Stimulated activated CD8-positive, alpha-beta memory T cell treated with anti-CD3 and anti-CD28 coated beads, Interleukin-7, amount 100 ng/mL, for 4 hours (primary cell): ENCODE results near the gene WIPF3.

ENCODE experiments used
- DNase-seq, 2 donors: peaks; one replicate each; pipeline ENCODE4 v3.0.0-alpha.2; 2020; ENCODE audit warnings: low read depth in 2 of 2

Gene WIPF3

DNA sequence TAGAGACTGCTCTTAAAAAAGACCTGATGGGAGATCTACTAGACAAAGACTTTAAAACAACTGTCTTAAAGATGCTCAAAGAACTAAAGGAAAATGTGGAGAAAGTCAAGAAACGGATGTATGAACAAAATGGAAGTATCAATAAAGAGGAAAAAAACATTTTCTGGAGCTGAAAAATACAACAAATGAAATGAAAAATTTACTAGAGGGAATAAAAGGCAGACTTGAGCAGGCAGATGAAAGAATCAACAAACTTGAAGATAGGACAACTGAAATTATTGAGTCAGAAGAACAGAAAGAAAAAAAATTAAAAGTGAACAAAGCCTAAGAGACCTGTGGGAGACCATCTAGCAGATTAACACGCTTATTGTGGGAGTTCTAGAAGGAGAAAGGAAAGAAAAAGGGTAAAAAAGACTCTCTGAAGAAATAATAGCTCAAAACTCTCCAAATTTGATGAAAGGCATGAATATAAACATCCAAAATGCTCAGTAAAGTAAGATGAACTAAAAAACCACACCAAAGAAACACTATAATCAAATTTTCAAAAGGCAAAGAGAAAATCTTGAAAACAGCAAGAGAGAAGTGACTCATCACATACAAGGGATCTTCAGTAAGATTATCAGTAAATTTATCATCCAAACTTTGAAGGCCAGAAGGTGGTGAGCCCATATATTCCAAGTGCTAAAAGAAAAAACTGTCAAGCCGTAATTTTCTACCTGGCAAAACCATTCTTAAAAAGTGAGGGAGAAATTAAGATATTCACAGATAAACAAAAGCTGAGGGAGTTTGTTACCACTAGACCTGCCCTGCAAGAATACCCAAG, 100.1 kb downstream of the WIPF3 start:
- no peak for DNase-seq

DNA sequence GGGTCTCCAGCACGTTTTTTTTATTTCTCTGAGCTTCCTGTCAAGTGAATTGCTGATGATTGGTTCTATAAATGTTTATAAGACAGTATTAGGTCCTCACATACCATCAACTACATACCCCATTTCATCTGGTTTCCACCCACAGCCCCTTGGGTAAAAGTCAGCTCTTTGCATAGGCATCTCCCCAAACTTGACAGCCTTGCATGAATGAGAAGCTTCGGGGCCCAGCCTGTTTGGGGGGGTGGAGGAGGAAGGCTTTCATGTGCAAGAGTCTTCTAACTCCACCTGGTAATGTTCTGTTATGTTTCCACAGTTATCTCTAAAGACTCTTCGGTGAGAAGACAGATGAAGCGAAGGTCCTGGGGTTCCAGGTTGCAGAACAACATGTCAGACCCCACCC, 107.9 kb downstream of the WIPF3 start:
- DNase-seq, result no peak

DNA sequence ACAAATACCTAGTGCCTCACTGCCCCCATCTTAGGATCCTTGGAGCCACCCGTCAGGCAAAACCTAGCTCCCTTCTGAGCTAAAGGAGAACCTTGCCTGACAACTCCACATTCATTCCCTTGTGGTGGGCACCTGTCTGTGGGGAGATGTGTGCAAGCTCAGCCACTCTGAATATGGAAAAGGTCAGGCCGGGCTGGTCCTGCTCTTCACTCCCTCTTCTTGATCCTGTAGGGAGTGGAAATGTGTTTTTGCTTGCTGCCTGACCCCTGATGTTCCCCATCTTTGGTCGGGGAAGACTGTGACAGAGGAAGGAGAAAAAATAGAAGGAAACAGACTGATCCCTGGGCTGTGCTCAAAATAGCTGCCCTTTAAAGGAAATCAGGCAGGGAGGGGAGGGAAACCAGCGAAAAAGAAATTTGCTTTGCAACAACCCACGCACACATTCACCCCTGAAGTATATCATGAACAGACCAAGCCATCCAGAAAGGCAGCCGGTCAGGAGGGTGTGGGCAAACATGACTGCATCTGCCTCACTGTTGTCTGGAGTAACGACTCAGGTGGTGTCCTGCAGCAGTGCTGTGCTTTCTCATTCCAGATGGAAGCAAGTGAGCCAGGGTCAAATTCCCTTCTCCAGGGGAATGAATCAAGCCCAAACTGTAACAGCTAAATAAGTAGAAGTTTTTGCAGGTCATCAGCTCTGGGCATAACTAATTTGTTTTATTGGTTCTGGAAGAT, 109.3 kb downstream of the WIPF3 start:
- DNase-seq, result no peak

GRCh38 chr7:29917641-29918040, 111.3 kb downstream of the WIPF3 start:
- DNase-seq, result no peak

DNA sequence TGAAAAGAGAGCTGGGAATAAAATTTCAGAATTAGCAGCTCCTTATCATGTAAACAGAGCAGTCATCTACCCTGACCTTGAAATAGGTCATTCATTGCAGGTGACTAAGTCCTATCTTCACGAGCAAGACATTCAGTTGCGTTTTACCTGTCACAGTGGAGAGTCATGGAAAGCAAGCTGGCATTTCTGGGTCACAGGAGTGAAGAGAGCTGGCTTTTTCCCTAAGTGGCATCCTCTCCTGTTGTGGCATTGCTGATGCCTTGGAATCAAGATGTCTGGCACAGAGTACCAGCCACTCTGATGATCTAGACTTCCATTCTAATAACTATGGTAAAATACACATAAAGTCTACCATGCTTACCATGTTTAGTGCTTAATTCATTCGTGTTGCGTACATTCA, 112.5 kb downstream of the WIPF3 start:
- no peak for DNase-seq

DNA sequence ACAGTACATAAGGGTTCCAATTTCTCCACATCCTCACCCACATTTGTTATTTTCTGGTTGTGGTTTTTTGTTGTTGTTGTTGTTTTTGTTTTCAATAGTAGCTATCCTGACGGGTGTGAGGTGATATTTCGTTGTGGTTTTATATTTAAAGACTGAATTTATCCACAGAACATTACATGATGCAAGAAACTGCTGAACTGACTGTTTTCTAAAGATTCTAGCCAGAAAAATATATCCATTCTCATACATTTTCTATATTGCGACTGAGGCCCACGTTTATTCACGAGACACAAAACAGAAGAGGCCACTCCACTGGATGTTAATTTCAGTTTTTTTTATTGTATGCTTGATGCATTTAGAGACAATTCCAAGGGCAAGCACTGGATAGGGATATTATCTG, 113.5 kb downstream of the WIPF3 start:
- no peak for DNase-seq

DNA sequence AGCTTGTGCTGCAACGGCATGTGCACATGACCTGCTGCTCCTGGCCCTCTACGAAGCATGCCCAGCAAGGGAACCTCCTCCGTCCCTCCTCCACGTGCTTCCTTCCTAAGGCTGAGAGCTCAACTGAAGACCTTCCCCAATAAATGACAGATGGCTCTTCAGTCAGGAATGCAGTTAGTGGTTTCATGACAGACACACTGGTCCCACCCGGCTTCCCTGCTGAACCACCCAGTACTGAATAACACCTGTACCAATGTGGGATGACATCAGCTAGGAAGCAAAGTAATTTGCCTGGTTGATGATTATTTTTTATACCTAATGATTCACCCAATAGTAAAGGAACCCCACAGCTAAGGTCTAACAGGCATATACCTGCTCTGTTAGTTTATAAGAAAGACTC, 114.2 kb downstream of the WIPF3 start:
- no peak for DNase-seq

DNA sequence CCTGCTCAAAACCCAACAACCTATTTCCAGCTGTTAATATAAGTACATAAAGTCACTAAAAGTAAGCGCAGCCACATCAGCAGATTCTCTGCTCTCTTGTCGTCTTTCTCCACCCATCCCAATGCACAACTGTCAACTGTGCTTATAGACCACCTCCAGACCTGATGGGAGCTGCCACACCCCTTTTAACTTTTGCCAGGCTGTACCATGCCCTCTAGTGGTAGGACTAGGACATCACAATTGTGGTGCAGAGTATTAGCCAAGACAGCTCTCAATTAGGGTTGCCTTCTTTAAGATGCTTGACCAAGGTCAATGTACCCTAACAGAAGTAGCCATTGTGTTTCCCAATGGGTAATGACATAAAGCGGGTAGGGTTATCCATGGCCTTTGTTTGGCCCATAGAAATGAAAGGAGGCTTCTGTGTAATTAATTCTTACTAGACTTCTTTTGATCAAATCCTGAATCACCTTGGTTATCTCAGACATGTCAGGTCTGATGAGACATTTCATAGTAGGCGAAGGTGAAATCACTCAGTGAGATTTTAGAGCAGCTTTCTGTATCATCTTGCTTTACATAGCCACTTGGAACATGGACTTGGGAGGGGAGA, 115.2 kb downstream of the WIPF3 start:
- peak; percentile 2 to 33 for DNase-seq

DNA sequence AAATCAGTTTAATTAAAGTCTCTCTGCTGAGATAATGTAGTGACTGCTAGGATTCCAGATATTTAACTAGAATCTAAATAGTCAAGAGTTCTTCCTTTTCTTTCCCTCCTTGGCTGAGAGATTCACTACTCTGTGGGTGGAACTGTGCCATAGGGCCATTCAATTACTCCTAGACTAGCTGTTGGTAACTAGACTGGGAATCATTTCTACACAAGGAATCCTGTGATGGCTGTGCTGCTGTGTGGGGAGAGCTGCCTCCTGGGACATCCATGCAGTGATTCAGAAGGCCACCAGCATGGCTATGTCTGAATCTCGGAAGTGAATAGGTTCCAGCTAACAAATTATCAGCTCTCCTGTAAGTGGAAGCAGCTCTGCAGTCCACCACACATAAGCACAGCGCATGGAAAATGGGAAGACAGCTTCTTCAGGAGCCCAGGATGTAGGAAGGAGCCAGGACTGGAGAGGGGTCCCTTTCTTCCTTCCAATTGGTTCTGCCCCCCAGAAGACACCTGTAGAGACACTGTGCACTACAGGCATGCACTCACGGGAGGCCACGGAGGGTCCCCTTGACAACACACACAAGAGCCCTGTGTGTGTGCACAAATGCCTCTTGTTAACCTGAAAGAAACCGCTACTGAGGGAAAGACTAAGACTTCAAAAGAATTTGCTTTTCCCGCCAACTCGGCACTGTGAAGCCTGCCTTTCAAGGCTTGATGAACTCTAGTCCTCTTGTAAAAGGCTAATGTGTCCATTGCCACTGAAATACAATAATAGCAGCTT, 116.8 kb downstream of the WIPF3 start:
- DNase-seq, result no peak

GRCh38 chr7:29924006-29924405, 117.7 kb downstream of the WIPF3 start:
- no peak for DNase-seq

DNA sequence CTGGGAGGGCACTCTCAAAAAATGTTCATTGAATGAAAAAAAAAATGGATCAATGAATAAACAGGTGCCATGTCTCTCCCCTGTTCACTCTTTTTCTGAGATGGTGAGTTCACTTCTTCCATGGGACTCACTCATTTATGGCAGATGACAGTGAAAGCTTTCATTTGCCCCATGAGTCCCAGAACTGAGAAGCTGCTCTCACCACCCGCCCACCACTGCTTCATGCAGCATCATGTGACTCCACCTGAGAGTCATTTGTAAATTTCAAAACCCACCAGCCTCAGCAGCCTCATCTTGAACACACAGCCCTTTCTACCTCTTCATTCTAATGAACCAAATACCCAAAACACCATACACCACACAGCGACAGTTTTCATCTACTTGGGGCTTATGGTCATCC, 118.4 kb downstream of the WIPF3 start:
- no peak for DNase-seq

DNA sequence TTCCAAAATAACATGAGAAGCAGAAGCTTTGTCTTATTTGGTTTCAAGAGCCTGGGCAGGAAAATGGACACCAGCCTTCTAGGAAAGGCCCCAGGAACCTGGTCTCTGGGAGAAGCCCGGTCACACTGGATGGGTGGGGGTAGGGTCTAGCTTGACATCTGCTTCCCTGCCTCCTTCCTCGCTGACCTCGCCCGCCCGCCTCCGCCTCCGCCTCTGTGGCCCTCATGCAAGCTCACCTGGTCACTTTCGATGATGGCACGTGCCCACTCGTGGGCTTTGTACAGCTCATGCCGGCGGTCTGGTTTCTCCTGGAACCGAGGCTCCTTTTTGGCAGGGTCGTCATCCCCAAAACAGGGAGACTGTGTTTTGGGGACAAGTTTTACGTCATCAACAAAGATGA, 119.9 kb downstream of the WIPF3 start:
- no peak for DNase-seq

DNA sequence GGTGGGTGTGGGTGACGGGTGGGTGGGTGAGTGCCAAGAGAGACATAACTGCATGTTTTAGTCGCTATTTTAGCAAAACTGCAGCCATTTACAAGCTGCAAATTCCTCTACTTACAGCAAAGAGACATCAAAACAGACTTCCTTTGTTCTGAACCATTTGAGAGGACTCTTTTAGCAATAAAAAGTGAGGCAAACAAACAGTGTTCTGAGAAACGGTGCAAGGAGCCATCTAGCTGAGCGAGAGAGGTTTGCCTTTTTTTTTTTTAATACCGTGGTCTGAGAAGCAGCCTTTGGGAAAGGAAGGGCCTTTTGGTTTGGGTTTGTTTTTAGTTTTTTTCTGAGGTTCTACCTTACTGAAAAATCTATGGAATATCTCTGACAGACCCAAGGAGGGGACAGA, 120.4 kb downstream of the WIPF3 start:
- DNase-seq, result no peak

DNA sequence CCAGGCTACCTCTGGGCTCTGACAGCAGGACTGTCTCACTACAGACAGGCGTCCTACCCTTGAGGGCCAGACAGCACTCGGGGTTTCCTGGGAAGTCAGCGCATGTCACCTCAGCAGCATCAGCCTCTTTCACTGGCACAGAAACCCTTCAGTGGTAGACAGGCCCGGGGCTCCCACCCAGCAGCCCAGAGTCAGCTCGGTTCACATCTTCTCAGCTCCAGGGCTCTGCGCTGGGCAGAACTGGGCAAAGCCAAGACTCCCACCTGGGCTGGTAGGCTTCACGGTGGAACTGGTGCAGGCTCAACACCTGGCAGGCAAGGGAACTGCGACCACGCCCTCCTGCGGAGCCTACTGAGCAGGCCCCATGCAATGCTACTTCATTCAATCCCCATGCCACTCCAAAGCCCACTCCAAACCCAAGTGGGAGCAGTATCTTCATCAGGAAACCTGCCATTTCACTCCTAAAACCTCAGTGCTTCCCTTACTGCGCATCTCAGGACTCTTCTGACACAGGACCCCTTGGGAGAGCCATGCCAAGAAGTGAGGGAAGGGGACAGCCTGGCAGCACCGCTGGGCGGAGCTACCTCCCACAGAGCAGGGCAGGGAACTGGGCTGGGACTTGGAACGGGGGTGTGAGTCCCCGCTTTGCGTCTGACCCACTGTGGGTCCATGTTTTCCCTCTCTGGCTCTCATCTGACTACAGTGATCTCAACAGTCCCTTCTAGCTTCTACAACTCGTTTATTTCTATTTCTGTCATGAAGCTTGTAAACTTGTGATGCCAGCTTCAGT, 122.9 kb downstream of the WIPF3 start:
- DNase-seq, result no peak

DNA sequence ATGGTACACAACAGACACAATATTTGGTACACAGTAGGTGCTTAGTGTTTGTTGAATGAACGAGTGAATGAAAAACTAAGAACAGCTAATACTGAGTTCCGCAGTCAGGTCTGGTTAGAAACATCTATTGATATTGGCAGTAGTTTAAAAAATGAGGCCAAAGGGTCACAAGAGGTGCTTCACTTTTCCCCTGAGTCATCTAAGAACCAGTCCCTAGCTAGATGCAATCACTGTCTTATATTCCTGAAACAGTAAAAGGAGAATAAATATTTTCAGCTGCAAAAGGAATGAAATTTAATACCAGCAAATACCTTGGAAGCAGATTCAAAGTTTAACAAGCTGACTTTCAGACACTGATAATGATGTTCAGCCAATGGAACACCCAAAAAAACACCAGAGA, 128.8 kb downstream of the WIPF3 start:
- no peak for DNase-seq

- DNase-seq, result no peak
Observed at GRCh38 chr7:29937132-29937531, 130.8 kb downstream of the WIPF3 start.

- no peak for DNase-seq
Observed at GRCh38 chr7:29940199-29940598, 133.9 kb downstream of the WIPF3 start.

DNA sequence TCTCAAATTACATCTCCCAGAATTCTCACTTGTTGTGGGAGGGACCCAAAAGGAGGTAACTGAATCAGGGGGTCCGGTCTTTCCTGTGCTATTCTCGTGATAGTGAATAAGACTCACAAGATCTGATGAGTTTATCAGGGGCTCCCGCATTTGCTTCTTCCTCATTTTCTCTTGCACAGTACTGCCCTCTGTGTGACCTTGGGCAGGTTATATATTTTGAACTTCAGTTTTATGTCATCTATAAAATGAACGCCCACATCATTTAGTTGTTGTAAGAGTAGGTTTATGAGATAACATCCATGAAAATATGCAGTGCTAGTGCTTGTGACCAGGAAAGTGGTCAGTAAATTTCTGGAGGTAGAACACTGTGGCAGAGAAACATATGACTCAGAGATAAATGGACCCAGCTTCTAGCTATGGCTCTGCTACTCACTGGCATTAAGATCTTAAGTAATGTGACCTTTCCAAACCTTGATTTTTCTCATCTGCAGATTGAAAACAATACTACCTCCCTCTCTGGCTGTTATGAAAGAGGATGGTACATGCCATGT, 139.0 kb downstream of the WIPF3 start:
- DNase-seq, result no peak

- no peak for DNase-seq
Observed at GRCh38 chr7:29946428-29947186, 140.3 kb downstream of the WIPF3 start.

DNA sequence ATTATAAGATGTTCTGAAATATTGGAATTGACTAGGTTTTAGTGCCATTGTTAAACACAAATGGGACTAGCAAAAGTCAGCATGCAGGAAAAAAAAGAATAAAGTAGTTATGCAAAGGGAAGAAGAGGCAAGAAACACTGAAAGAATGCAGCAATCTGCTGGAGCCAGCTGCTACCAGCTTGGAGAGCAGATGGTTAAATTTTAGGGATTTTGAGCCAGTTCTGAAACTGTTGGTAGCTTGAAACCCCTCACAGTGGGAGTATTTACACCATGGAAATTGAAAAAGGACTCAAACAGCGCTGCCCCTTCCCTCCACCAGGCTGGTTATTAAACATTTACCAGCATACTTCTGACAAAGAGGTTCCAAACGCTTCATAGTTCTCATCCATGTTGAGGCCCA, 142.3 kb downstream of the WIPF3 start:
- DNase-seq, result no peak
